TTC549 (cell line): Measurements from ENCODE around the gene NKG7.
"Not testable (repeated sequence)": the region's sequence is repeated elsewhere in the genome, so short reads cannot be mapped to it uniquely, and the experiment has no call there.

Source experiments
- FAIRE-seq: peaks from 2 replicates; lab custom pipeline; 2012; peaks lifted over from hg19 to GRCh38; lab: Jason Lieb, UNC

The NKG7 gene

DNA sequence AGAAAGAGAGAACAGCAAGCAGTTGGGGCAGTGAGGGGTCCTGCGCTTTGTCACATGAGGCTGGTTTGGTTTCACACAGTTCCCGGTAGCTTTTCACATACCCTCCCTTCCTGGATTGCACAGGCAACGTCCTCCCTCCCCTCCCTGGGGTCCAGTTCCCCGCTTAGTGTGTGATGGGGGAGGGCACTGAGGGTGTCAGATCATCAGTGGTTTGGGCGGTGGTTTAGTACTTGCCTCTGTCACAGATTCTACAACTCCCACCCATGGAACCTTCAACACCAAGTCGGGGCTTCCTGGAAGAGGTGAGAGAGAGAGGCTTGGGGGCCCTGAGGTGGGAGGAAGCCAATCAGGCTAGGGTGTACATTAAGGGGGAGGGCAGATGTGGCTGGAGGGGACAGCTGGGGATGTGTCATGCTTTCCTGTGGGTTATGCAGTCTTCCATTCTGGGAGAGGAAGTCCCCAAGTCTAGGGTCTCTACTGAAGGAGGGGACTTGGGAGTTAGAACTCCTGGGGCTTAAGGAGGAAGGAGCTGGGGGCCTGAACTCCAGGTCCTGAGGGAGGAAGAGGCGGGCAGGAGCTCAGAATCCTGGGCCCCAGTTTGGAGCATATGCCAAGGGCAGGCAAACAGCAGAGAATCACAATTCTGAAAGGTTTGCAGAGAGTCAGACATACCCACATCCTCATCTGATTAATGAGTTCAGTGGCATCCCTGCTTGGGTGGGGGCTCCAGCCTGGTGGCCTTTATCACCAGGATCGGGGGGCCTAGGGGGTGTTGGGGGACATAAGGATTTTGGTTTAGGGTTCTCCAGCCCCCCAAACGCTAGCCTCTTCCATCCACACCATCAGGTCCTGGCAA, at the start of gene NKG7:
TSS of gene NKG7 (minus strand) at position 6 of the 856 bp plus-strand sequence. CDS start 119 bp downstream, outside the sequence.
- no peak for FAIRE-seq

- FAIRE-seq: no peak
These were observed 49.6 kb upstream of the NKG7 start for GRCh38 chr19:51422053-51422448.

DNA sequence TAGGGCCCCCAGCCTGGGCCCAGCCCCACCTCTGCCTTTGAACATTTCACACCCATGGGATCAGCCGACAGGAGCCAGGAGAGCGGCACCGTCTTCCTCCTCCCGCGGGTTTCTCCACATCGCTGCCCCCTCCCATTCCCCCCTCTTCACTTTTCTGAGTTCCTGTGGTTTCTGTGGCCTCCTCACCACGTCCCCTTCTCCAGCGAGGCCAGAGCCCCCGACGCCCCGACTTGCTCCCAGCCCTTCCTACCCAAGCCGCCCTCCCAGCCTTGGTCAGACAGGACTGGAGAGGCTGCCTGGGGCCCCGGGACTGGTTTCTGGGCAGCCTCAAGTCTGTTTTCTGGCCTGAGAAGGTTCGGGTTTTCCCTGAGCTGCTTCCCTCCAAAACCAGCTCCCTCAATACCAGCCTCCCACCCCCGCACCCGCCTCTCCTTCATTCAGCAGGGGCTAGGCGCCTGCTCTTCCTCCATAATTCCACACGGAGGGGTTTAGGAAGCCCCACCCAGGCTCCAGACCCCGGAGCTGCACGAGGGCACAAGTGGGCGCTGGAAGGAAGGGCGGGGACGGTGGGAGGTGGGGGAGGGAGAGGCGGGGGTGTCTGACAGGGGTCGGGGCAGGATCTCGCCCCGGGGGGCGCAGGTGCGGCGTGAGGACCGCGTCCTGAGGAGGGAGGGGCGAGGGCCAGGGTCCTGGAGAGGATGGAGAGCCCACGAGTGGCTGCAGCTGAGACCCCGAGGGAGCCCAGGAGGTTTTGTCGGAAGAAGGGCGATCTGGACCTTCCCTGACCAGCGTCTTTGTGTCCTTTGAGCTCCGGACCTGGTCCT, 49.0 kb upstream of the NKG7 start:
- FAIRE-seq: no peak

DNA sequence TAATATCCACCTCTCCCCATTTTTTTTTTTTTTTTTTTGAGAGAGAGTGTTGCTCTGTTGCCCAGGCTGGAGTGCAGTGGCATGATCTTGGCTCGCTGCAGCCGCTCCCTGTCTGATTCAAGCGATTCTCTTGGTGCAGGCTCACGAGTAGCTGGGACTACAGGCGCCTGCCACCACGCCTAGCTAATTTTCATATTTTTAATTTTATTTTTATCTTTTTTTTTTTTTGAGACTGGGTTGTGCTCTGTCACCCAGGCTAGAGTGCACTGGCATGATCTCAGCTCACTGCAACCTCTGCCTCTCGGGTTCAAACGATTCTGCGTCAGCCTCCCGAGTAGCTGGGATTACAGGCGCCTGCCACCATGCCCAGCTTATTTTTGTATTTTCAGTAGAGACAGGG, 48.1 kb upstream of the NKG7 start:
- not testable (repeated sequence) for FAIRE-seq

DNA sequence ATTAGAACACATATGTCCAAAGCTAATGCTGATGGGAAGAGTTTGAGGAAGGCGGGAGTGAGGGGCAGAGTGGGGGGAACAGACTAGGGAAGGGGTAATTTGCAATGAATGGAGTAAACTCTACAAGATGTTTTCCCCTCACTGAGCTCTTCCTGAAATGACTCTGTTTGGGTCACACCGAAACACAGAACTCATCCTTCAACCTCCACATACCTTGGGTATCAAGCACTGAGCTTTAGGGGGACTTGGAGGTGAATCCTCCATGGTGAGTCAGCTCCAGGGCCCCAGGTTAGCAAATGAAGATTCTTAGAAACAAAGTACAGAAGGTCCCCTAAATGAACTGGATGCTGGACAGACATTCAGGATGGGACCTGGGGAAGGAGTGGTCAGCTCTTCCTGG, 46.3 kb upstream of the NKG7 start:
- FAIRE-seq: no peak

DNA sequence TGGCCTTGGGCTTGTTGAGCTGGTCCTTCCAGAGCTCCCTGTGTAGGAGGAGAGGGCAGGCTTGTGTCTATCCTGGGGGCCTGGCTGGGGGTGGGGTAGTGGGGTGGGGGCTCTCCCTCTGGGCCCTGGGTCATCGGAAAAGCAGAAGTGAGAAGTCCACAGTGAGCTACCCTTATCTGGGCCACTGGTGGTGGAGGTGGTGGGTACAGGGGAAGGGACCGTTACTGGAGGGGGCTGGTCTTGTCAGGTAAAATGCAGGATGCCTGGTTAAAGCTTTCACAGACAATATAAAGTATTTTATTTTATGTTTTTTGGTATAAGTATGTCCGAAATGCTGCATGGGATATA, 45.3 kb upstream of the NKG7 start:
- FAIRE-seq: no peak

DNA sequence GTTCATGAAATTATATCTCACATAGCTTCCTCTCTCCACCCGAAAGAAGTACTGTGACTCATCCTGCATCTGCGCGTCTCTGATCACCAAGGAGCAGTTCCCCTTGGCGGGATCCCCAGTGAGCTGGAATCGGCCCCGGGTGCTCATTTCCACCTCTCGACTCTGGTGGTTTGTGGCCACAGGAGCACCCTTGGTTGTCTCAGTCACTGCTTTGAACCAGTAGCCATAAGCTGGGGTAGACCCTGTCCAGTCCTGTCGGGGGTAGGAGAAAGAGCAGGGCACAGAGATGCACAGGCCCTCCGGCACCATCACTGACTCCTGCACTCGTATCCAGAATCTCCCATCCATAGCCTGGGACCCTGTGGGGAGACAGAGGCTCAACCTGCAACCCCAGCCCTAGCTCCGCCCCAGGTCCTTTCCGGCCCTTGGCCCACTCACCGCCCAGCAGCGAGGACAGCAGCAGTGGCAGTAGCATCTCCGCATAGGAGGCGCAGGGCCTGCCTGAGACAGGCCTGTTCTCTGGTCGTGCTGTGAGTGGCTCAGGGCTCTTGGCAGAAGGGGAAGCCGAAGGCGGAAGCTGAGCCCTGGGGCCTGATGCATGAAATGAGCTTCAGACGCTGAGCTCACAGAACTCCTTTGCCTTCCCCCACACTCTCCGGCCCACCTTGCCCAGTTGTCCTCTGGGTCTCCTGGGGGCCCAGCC, 44.8 kb upstream of the NKG7 start, which contains the start of gene SIGLEC10:
TSS of gene SIGLEC10 (minus strand) at position 536 of the 703 bp plus-strand sequence. CDS start at position 475, 61 bp downstream.
- FAIRE-seq: no peak

- FAIRE-seq: not testable (repeated sequence)
These were observed 44.0 kb upstream of the NKG7 start for GRCh38 chr19:51416422-51416821.

GRCh38 chr19:51415187-51415586, 42.7 kb upstream of the NKG7 start:
- FAIRE-seq: no peak

DNA sequence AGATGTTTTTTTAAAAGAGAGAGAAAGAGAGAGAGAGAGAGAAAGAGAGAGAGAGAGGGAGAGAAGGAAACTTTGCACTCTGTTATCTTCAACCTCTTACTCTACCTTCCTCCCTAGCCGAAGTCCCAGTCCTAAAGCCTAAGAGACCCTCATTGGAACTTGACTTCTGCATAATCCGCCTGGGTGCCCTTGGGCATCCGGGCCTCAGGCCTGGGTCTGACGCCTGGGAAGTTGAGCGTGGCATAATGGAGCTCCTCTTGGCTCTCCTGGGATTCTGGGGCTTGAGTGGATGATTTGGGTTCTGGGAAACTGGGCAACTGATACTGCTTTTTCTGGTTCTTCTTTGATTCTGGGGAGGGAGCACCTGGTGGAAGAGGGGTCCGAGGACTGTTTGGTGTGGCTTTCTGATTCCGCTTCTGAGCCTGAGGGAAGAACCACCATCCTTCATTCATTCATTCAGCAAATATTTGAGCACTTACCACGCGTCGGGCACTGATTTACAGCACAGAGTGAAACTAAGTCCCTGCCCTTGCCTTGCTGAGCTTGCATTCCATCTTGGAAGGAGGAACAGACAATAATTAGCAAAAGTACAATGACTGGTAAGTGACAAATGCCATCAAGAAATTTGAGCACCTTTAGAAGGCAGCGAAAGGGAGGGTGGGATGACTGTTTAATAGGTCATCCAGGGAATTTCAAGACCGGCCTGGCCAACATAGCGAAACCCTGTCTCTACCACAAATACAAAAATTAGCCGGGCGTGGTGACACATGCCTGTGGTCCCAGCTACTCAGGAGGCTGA, 38.7 kb upstream of the NKG7 start:
- FAIRE-seq: no peak

DNA sequence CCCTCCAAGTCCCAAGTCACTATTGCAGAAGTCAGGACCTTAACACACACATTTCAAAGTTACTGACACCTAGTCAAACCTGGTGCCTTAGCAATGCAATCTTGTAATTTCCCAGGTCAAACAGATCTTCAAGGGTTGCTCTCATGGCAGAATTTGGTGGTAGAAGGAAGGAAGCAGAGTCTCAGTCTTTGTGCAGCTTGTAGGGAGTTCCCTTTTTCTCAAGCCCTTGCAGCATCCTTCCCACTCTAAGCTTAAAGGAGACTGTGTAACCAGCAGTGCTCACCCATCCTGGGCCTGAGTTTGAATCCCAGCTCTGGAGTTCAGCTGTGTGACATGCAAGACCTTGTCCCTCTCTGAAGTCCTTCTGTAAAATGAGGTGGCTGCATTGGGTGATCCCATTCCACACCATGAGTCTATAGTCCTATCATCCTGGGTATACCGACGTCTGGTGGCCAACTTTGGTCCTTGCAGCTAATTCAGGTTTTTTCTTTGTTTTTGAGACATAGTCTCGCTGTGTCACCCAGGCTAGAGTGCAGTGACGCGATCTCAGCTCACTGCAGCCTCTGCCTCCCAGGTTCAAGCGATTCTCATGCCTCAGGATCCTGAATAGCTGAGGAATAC, 35.2 kb upstream of the NKG7 start:
- no peak for FAIRE-seq

DNA sequence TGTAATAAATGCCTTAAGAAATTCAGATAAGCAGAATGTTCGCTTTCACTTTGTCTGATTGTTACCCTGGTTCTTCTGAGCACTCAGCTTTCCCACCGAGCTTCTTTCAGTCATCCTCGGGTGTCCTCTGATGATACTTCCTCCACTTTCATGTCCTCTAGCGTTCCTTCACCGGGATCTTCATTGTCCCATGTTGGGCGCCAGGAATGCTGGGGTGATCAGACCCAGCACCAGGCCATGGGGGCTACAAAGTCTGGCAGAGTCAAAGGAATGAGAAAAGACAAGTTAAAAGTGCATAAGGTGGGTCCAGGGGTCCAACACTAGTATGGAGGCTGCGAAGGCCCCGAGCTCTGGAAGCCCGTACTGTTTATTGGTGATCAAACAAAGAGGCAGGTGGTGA, 29.7 kb upstream of the NKG7 start:
- no peak for FAIRE-seq

GRCh38 chr19:51399936-51400335, 27.5 kb upstream of the NKG7 start:
- not testable (repeated sequence) for FAIRE-seq

- no peak for FAIRE-seq
These were observed 26.8 kb upstream of the NKG7 start for GRCh38 chr19:51399231-51399630.

- FAIRE-seq: peak; percentile 87
These were observed 25.7 kb upstream of the NKG7 start for GRCh38 chr19:51398096-51398704.

- FAIRE-seq: not testable (repeated sequence)
These were observed 25.0 kb upstream of the NKG7 start for GRCh38 chr19:51397453-51397852.

DNA sequence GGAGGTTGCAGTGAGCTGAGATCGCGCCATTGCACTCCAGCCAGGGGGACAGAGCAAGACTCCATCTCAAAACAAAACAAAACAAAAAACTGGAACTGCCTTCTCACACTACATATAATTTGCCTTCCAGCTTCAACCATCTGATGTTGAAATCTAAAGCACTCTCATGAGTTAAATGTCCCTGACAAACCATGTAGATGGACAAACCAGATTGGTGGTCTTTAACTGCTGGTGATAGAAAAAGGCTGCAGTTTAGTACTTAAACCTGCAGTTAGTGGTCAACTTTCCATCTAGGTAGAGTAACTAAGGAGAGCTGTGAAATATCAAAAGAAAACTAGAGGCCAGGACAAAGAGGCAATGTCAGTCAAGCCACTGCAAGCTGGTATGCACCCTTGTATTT, 23.7 kb upstream of the NKG7 start:
- FAIRE-seq: no peak

DNA sequence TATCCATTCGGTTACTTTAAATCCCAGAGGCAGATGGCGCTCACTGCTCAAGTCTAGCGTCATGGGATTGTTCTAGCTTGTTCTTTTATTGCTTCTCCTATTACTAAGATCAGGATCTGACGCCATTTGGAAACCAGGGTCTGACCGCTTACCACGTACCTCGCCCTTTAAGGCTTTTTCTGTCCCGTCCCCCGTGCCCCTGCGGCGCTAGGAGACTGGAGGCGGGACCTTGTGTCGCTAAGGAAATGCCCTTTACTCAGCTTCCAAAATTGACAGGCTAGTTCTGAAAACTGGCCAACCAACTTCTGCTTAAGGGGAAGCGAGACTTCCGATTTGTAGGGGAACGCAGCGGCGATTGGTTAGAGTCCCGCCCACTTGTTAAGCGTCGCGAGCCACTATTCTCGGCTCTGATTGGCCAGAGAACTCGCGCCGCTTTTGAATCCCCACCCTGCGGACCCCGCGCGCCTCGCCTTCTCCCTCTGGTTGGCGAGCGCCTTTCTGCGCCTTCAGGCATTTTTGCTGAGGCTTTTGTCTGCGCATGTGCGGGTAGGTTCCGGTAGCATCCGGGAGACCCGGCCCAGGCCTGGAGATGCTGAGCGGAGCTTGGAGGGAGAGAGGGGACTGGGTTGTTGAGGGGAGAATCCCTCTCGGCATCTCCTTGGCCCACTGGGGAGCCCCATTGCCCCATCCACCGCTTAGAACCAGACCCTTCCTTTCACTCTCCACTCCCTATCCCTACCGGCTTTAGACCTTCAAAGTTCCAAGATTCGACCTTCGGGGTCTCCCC, 21.8 kb upstream of the NKG7 start:
- FAIRE-seq: peak; percentile 98

- FAIRE-seq: no peak
These were observed 20.2 kb upstream of the NKG7 start for GRCh38 chr19:51392701-51393100.

GRCh38 chr19:51391073-51391611, 18.7 kb upstream of the NKG7 start:
- no peak for FAIRE-seq
